ENCODE results near the gene TOMM70.

The TOMM70 gene

DNA sequence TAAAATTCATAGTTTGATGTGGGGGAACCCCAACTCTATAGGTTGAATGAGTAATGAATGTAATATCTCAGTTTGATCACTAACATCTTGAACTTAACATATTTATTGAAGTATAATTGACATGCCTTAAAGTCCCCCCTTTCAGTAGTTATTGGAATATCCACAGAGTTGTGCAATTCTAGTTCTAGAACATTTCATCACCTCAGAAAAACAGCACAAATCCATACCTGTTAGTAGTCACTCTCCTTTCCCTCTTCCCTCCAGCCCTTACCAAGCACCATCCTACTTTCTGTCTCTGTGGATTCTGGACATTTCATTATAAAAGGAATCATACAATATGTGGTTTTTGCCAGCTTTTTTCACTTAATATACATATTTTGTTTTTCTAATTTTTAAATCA, 75.1 kb downstream of the TOMM70 start:
- no peak for DNase-seq (ENCODE audit: low read depth in 2 of 2)

DNA sequence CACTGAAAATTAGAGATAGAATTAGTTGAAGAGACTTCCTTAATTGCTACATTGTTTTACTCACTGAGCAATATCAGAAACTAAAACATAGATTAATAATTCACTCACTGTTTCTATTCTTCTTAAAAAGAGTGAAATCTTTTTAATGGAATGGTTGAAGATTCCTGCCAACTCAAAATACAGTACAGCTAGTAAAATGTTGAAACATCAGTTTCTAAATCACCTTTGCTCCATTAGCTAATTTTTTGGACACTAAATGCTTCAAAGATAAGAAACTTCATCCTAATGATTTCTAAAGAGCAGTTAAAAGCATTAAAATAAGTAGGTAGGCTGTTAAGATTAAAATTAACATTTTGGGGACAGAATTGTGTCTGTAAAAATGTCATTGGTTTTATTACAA, 76.8 kb downstream of the TOMM70 start:
- DNase-seq (ENCODE audit: low read depth in 2 of 2) = no peak

DNA sequence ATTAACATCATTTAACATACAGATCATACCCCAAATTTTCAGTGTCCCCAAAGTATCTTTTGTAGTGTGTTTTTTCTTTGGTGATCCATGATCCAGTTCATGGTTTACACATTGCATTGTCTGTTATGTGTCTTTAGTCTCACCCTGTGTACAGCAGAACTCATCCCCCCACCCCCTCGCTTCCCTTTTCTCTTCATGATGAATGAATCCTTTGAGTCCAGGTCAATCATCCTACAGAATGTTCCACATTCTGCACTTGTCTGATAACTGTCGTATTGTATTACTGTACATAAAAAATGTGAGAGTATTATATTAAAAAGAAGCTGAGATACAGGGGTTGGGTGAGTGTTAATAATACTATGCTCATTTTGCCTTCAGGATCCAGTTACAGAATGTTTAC, 80.9 kb downstream of the TOMM70 start:
- DNase-seq (ENCODE audit: low read depth in 2 of 2) = no peak

DNA sequence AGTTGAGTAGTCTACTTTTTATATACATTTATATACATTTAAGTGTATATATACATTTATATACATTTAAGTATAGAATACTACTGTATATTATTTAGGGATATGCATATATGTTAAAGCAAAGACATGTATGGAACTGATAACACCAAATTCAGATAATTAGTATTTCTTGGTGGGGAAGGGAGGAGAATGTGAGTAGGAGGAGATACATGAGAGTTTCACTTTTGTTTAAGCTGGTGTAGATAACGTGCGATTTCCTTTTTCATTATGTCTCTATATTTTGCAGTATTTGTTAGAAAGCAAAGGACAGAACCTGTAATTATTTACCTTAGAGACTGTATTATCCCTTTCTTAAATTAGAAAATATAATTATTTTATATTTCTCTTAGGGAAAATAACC, 83.0 kb downstream of the TOMM70 start:
- DNase-seq (ENCODE audit: low read depth in 2 of 2) = no peak

DNA sequence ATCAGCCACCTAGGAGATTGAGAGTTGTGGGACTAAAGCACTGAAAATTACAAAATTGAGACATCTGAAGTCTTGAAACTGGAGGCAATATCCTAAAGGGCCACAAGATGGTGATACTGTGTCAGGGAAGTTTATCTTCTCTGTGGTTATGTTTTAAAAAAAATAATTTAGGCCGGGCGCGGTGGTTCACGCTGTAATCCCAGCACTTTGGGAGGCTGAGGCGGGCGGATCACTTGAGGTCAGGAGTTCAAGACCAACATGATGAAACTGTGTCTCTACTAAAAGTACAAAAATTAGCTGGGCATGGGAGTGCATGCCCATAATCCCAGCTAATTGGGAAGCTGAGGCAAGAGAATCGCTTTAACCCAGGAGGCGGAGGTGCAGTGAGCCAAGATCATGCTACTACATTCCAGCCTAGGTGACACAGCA, 84.2 kb downstream of the TOMM70 start:
- peak in 1 of 2 donors; percentile 2 for DNase-seq (ENCODE audit: low read depth in 2 of 2)
